GM12891 (cell line): ENCODE data around the gene PRAMEF12.

ENCODE experiments used
- PAX5 ChIP-seq: IDR thresholded peaks from 2 replicates; pipeline ENCODE4 v1.6.1; 2011; ENCODE audit warnings: low read length, moderate library complexity, mild to moderate bottlenecking; ENCODE audit not compliant: insufficient read depth, severe bottlenecking
- POLR2A ChIP-seq: IDR thresholded peaks from 2 replicates; pipeline ENCODE4 v1.6.1; 2011; ENCODE audit warnings: low read depth, low read length, control low read depth
- POLR2AphosphoS5 ChIP-seq: IDR thresholded peaks from 2 replicates; pipeline ENCODE4 v1.6.1; 2011; ENCODE audit warnings: low read depth, low read length, control low read depth
- POU2F2 ChIP-seq: IDR thresholded peaks from 2 replicates; pipeline ENCODE4 v1.6.1; 2011; ENCODE audit warnings: low read depth, mild to moderate bottlenecking, control low read depth, low read length, moderate library complexity
- TAF1 ChIP-seq: IDR thresholded peaks from 2 replicates; pipeline ENCODE4 v1.6.1; 2011; ENCODE audit warnings: low read depth, low read length, control low read depth

DNA sequence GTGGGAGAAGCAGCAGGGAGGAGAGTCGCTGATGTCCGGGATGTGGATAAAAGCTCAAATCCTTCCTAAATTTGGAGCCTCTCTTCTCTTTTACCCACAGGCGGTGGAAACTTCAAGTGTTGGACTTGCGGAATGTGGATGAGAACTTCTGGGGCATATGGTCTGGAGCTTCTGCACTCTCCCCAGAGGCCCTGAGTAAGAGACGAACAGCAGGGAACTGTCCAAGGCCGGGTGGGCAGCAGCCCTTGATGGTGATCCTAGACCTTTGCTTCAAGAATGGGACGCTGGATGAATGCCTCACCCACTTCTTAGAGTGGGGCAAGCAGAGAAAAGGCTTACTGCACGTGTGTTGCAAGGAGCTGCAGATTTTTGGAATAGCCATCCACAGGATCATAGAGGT is 1.9 kb downstream of the PRAMEF12 start:
- TF ChIP-seq TAF1 = no peak
- TF ChIP-seq POLR2A = no peak
- TF ChIP-seq PAX5 = no peak
- no peak for TF ChIP-seq POU2F2
- no peak for TF ChIP-seq POLR2AphosphoS5
